Spleen (tissue), 11 donors: ENCODE data around the gene TFAM. TPM values are rescaled to one million over a fixed set of nuclear protein-coding genes. Genes with fewer than 3 reads are reported as not detected.
A peak's percentile ranks its signal among the peaks of the same experiment; 100 is the strongest.

Experiments
- DNase-seq: peaks from one replicate; pipeline ENCODE4 v3.0.0-alpha.2; 2020
- H3K27ac ChIP-seq, 8 donors: fragments of 200-600 bp; sonication (generic) in 7 of 8; 1 replicate in 4 of 8; 2 replicates in 4 of 8; pipeline versions ENCODE4 v1.5.0 to v1.8.0; 2016 to 2021; ENCODE audit warnings: inconsistent platforms in 4 of 8, mild to moderate bottlenecking in 4 of 8, moderate library complexity in 1 of 8
- H3K27me3 ChIP-seq, 7 donors: fragments of 200-600 bp; sonication (generic) in 6 of 7; replicated peaks in 1 of 7; 1 replicate in 4 of 7; 2 replicates in 3 of 7; pipeline versions ENCODE4 v1.5.0 to v1.8.0; 2016 to 2021; ENCODE audit warnings: inconsistent platforms in 3 of 7, mild to moderate bottlenecking in 1 of 7
- H3K36me3 ChIP-seq, 6 donors: fragments of 200-600 bp; sonication (generic) in 5 of 6; 1 replicate in 4 of 6; 2 replicates in 2 of 6; pipeline versions ENCODE4 v1.5.0 to v1.8.0; 2016 to 2021; ENCODE audit warnings: inconsistent platforms in 2 of 6
- H3K4me1 ChIP-seq, 6 donors: fragments of 200-600 bp; sonication (generic) in 5 of 6; 1 replicate in 3 of 6; 2 replicates in 3 of 6; pipeline versions ENCODE4 v1.5.0 to v1.8.0; 2016 to 2021; ENCODE audit warnings: inconsistent platforms in 3 of 6
- H3K4me3 ChIP-seq, 8 donors: fragments of 200-600 bp; sonication (generic) in 7 of 8; 1 replicate in 4 of 8; 2 replicates in 4 of 8; pipeline versions ENCODE4 v1.5.0 to v1.8.0; 2016 to 2021; ENCODE audit warnings: inconsistent platforms in 4 of 8, mild to moderate bottlenecking in 4 of 8, moderate library complexity in 2 of 8
- H3K9me3 ChIP-seq, 8 donors: fragments of 200-600 bp; sonication (generic) in 7 of 8; 1 replicate in 4 of 8; 2 replicates in 4 of 8; pipeline versions ENCODE4 v1.5.0 to v1.8.0; 2016 to 2021; ENCODE audit warnings: inconsistent platforms in 4 of 8
- POLR2A ChIP-seq, 3 donors: fragments of 450-650 bp; IDR thresholded peaks; one replicate each; pipeline ENCODE4 v1.5.1; 2017; ENCODE audit warnings: antibody characterized with exemption in 3 of 3, mild to moderate bottlenecking in 1 of 3
- POLR2AphosphoS5 ChIP-seq, 3 donors: sonication (generic); formaldehyde crosslinking; IDR thresholded peaks; one replicate each; pipeline ENCODE4 v1.5.1; 2017; ENCODE audit warnings: antibody characterized with exemption in 3 of 3
- WGBS, 5 donors: extraction: QIAGEN DNeasy Blood & Tissue Kit in 3 of 5; methylation state at CpG; one replicate each; pipeline versions ENCODE4 v1.1.5 to v1.1.7; 2013 to 2018; 5-methylcytosine and 5-hydroxymethylcytosine counted together
- intact Hi-C: fragments of 100-400 bp; cut with DNase I; formaldehyde crosslinking; loops from one replicate; pipeline ENCODE4 v1.15.0; 2023; ENCODE audit warnings: low total_unique reads
- polyA plus RNA-seq, 3 donors: library from polyadenylated mRNA; stranded (reverse); fragments of 200-250 nt; gene quantifications; one replicate each; pipeline ENCODE4 v1.2.1, GENCODE V29; 2013
- total RNA-seq, 7 donors: library from RNA; depleted of rRNA in 3 of 7; stranded (reverse); fragments of >200 nt in 3 of 7; fragmentation: NEBNext Ultra II Directional in 4 of 7; extraction: Animal tissue kit (Norgen Biotek cat#: 25700) in 4 of 7; gene quantifications; one replicate each; pipeline versions ENCODE4 v1.1.0 to v1.2.1, GENCODE V29; 2016 to 2021
- TF ChIP-seq, protein P1 (sequence below), 11 experiments: fragments of 200-600 bp in 7 of 11; fragments of 450-650 bp in 4 of 11; sonication (generic) in 4 of 11; IDR thresholded peaks in 8 of 11; conservative IDR thresholded peaks in 3 of 11; 1 replicate in 7 of 11; 2 replicates in 4 of 11; pipeline versions ENCODE4 v1.4.0 to v1.8.0; 2016 to 2021; ENCODE audit warnings: antibody characterized with exemption in 11 of 11, inconsistent platforms in 4 of 11, mild to moderate bottlenecking in 1 of 11
- donor health status: healthy with polysubstance abuse.
- donor health status: DM: no; HTN: no; CAD: no; lungs with moderate emphysema.
- donor health status: DM: no; HTN: no; CAD: no.
- donor health status: Bipolar disorder and iron deficiency.
- donor health status: healthy.
- donor health status: DM: no; HTN: no; CAD: no.
- donor health status: DM: yes; HTN: yes; CAD: no.

The TFAM gene
- total and polyA plus RNA-seq, 10 donors = 7.6 to 39.2 (median 24.1) TPM

DNA sequence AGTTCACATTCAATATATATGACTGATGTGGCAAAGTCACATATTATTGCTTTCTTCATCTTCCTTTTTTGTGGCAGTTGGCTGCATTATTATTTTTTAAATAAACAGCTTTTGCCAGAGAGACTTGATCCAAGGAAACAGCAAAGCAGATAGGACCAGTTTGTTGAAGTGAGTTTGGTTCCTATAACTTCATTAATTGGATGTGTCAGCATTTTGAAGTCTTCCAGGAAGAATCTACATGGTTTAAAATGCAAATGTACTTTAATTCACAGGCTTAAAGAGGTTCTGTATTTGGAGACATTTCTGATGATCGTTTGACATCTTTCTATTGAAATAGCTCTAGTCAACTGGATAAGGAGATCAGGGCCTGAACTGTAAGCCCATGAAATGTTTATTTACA, 37.2 kb upstream of the TFAM start:
- no peaks in the 10 kb centered on the region for H3K9me3 ChIP-seq
- H3K4me1 ChIP-seq = peaks cover 6 to 71% (median 28%) of the 10 kb centered on the region in 6 donors
- no peaks in the 10 kb centered on the region for H3K27me3 ChIP-seq
- intact Hi-C loops = no loop called here
- no peak for DNase-seq
- 41 to 67% (median 52%) methylated on average over 1 of the region's 1 CpG for WGBS, 5 donors
- peak overlapping the region in 3 of 8 donors; percentile 43 to 86 (median 82) for H3K27ac ChIP-seq
- no peak overlapping the region for H3K4me3 ChIP-seq
- no peak for TF ChIP-seq POLR2AphosphoS5 (IDR thresholded peaks at IDR 0.05)
- no peaks in the 10 kb centered on the region for H3K36me3 ChIP-seq

DNA sequence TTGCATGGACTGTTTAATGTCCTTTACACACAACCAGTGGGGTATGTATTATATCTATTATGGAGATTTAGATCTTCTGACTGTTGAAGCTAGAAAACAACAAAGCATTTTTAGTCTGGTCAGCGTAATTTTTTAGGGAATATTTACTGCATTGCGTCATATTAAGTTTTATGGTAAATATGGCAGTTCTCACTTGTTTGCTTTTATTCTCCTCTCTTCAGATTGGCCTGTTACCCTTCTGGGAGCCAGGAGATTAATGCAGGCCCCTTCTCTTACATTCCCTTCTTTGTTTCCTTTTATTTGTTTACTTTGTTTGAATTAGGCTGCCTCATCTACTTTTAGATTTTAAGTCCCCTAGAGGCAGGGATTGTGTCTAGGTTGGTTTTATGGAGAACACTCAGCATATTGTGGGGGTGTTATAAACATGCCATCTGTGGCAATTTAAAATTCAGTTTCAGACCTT, 36.6 kb upstream of the TFAM start:
- no peak overlapping the region for H3K4me3 ChIP-seq
- DNase-seq = no peak
- 83 to 91% (median 86%) methylated on average over 2 of the region's 2 CpGs for WGBS, 5 donors
- H3K36me3 ChIP-seq = no peaks in the 10 kb centered on the region
- H3K27me3 ChIP-seq = no peaks in the 10 kb centered on the region
- TF ChIP-seq, protein P1, sequence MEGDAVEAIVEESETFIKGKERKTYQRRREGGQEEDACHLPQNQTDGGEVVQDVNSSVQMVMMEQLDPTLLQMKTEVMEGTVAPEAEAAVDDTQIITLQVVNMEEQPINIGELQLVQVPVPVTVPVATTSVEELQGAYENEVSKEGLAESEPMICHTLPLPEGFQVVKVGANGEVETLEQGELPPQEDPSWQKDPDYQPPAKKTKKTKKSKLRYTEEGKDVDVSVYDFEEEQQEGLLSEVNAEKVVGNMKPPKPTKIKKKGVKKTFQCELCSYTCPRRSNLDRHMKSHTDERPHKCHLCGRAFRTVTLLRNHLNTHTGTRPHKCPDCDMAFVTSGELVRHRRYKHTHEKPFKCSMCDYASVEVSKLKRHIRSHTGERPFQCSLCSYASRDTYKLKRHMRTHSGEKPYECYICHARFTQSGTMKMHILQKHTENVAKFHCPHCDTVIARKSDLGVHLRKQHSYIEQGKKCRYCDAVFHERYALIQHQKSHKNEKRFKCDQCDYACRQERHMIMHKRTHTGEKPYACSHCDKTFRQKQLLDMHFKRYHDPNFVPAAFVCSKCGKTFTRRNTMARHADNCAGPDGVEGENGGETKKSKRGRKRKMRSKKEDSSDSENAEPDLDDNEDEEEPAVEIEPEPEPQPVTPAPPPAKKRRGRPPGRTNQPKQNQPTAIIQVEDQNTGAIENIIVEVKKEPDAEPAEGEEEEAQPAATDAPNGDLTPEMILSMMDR (IDR thresholded peaks at IDR 0.05 in 8 of 11, conservative IDR thresholded peaks at IDR 0.05 in 3 of 11) = no peak
- TF ChIP-seq POLR2AphosphoS5 (IDR thresholded peaks at IDR 0.05) (no peak), POLR2A (IDR thresholded peaks at IDR 0.05) (no peak)
- no peaks in the 10 kb centered on the region for H3K9me3 ChIP-seq
- H3K4me1 ChIP-seq = peaks cover 6 to 70% (median 29%) of the 10 kb centered on the region in 6 donors
- H3K27ac ChIP-seq = peak overlapping the region in 3 of 8 donors; percentile 43 to 86 (median 82)
- intact Hi-C loops = no loop called here

DNA sequence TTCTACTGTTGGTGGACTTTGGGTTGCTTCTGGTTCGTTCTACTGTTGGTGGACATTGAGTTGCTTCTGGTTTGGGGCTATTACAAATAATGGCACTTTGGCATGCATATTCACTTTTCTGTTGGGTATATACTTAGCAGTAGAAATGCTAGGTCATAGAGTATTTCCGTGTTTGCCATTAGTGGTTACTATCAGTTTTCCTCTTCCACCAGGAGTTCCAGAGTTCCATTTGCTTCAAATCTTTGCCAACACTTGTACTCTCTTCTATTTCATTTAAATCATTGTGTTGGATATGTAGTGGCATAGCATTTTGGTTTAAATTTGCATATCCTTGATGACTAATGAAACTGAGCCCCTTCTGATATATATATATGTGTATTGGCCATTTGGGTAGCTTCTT, 35.2 kb upstream of the TFAM start:
- H3K27me3 ChIP-seq = no peaks in the 10 kb centered on the region
- TF ChIP-seq POLR2AphosphoS5 (IDR thresholded peaks at IDR 0.05) = no peak
- TF ChIP-seq, protein P1 (IDR thresholded peaks at IDR 0.05 in 8 of 11, conservative IDR thresholded peaks at IDR 0.05 in 3 of 11) = no peak
- no peak for TF ChIP-seq POLR2A (IDR thresholded peaks at IDR 0.05)
- DNase-seq = no peak
- intact Hi-C loops = no loop called here
- no peaks in the 10 kb centered on the region for H3K9me3 ChIP-seq
- no peak overlapping the region for H3K4me3 ChIP-seq
- peak overlapping the region in 6 of 8 donors; percentile 7 to 86 (median 72) for H3K27ac ChIP-seq
- peaks cover 6 to 67% (median 29%) of the 10 kb centered on the region in 6 donors for H3K4me1 ChIP-seq
- WGBS, 5 donors = 82 to 95% (median 87%) methylated on average over 2 of the region's 2 CpGs
- no peaks in the 10 kb centered on the region for H3K36me3 ChIP-seq

DNA sequence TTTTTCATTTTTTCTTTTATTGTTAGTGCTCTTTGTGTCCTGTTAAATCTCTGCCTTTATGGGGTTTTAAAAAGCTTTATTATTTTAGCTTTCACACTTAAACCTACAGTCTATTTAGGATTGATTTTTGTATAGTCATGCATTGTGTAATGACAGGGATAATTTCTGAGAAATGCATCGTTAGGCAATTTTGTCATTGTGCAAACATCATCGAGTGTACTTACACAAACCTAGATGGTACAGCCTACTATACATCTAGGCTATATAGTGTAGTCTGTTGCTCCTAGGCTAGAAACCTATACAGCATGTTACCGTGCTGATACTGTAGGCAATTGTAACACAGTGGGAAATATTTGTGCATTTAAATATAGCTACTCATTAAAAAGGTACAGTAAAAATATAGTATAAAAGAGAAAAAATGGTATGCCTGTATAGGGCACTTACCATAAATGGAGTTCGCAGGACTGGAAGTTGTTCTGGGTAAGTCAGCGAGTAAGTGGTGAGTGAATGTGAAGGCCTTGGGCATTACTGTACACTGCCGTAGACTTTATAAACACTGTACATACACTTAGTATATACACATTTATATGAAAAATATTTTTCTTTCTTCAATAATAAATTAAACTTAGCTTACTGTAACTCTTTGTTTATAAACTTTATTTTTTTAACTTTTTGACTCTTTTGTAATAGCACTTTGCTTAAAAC, 34.4 kb upstream of the TFAM start:
- no peaks in the 10 kb centered on the region for H3K27me3 ChIP-seq
- H3K36me3 ChIP-seq = no peaks in the 10 kb centered on the region
- WGBS, 5 donors = 54 to 90% (median 77%) methylated on average over 6 of the region's 6 CpGs
- DNase-seq = no peak
- H3K9me3 ChIP-seq = no peaks in the 10 kb centered on the region
- intact Hi-C loops = no loop called here
- H3K27ac ChIP-seq = peak overlapping the region in 7 of 8 donors; percentile 7 to 86 (median 66)
- no peak overlapping the region for H3K4me3 ChIP-seq
- peaks cover 6 to 74% (median 30%) of the 10 kb centered on the region in 6 donors for H3K4me1 ChIP-seq
- TF ChIP-seq, protein P1 (IDR thresholded peaks at IDR 0.05 in 8 of 11, conservative IDR thresholded peaks at IDR 0.05 in 3 of 11) = no peak
- TF ChIP-seq POLR2AphosphoS5 (IDR thresholded peaks at IDR 0.05) (no peak), POLR2A (IDR thresholded peaks at IDR 0.05) (no peak)
